ENCODE results near the gene H2BK1.

- TF ChIP-seq, protein P1, sequence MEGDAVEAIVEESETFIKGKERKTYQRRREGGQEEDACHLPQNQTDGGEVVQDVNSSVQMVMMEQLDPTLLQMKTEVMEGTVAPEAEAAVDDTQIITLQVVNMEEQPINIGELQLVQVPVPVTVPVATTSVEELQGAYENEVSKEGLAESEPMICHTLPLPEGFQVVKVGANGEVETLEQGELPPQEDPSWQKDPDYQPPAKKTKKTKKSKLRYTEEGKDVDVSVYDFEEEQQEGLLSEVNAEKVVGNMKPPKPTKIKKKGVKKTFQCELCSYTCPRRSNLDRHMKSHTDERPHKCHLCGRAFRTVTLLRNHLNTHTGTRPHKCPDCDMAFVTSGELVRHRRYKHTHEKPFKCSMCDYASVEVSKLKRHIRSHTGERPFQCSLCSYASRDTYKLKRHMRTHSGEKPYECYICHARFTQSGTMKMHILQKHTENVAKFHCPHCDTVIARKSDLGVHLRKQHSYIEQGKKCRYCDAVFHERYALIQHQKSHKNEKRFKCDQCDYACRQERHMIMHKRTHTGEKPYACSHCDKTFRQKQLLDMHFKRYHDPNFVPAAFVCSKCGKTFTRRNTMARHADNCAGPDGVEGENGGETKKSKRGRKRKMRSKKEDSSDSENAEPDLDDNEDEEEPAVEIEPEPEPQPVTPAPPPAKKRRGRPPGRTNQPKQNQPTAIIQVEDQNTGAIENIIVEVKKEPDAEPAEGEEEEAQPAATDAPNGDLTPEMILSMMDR (IDR thresholded peaks at IDR 0.05), result no peak
- TF ChIP-seq, protein P2, sequence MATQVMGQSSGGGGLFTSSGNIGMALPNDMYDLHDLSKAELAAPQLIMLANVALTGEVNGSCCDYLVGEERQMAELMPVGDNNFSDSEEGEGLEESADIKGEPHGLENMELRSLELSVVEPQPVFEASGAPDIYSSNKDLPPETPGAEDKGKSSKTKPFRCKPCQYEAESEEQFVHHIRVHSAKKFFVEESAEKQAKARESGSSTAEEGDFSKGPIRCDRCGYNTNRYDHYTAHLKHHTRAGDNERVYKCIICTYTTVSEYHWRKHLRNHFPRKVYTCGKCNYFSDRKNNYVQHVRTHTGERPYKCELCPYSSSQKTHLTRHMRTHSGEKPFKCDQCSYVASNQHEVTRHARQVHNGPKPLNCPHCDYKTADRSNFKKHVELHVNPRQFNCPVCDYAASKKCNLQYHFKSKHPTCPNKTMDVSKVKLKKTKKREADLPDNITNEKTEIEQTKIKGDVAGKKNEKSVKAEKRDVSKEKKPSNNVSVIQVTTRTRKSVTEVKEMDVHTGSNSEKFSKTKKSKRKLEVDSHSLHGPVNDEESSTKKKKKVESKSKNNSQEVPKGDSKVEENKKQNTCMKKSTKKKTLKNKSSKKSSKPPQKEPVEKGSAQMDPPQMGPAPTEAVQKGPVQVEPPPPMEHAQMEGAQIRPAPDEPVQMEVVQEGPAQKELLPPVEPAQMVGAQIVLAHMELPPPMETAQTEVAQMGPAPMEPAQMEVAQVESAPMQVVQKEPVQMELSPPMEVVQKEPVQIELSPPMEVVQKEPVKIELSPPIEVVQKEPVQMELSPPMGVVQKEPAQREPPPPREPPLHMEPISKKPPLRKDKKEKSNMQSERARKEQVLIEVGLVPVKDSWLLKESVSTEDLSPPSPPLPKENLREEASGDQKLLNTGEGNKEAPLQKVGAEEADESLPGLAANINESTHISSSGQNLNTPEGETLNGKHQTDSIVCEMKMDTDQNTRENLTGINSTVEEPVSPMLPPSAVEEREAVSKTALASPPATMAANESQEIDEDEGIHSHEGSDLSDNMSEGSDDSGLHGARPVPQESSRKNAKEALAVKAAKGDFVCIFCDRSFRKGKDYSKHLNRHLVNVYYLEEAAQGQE (IDR thresholded peaks at IDR 0.05; ENCODE audit: insufficient read depth in 1 of 2, low read depth in 2 of 2, low read length in 1 of 2), result no peak
- no peak for TF ChIP-seq POLR2AphosphoS5 (IDR thresholded peaks at IDR 0.05; ENCODE audit: low read depth, low read length)
- no peak for TF ChIP-seq TCF7L2 (IDR thresholded peaks at IDR 0.05; ENCODE audit: low read depth, low read length)
- TF ChIP-seq SIN3A (IDR thresholded peaks at IDR 0.05; ENCODE audit: borderline replicate concordance, insufficient read depth, low read depth, low read length), result no peak
Measured at GRCh38 chr7:151242159-151243044, 32.1 kb upstream of the H2BK1 start.

All from Panc1 (cell line).